NCI-H2107 treated with DMSO at 0.1 percent for 48 hours (cell line): ENCODE results near the gene PLSCR3.

Experiments used
- DNase-seq: peaks from one replicate; lab custom pipeline; 2025; ENCODE audit not compliant: unreplicated experiment; lab: John Stamatoyannopoulos, UW

The PLSCR3 gene

DNA sequence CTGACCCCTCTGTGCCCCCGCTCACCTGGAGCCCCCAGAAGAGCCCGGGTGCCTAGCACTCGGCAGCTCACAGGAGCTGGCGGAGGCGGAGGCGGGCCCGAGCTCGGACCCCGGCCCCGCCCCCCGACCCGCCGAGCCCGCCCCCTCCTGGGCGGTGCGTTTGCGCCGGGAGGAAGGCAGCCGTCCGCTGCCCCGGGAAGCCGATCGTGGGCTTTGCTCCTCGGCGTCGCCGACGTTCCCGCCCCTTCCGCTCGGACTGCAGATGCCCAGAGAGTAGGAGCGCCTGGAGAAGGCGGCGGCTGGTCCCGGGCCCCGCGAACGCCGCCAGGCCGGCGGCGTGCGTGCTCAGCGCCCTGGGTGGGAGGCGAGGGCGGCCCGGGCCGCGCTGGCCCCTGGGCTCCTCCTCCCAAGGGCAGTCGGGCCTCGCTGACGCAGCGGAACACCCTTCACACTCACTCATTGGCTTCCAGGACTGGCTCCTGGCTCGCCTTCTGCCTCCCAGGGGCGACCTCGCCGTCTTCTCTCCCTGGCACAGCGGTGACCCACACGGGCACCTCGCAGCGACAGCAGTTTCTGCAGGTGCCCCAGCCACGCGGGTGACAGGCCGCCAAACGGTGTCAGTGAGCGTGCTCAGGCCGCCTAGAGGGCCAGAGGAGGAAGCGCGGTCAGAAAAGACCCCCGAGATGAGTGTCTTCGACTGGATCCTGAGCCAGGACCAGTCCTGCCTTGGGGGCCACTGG, at the start of gene PLSCR3:
Gene PLSCR3 (minus strand): TSS at position 74 of the 740 bp plus-strand sequence. CDS start 415 bp downstream, outside the sequence.
- no peak for DNase-seq

DNA sequence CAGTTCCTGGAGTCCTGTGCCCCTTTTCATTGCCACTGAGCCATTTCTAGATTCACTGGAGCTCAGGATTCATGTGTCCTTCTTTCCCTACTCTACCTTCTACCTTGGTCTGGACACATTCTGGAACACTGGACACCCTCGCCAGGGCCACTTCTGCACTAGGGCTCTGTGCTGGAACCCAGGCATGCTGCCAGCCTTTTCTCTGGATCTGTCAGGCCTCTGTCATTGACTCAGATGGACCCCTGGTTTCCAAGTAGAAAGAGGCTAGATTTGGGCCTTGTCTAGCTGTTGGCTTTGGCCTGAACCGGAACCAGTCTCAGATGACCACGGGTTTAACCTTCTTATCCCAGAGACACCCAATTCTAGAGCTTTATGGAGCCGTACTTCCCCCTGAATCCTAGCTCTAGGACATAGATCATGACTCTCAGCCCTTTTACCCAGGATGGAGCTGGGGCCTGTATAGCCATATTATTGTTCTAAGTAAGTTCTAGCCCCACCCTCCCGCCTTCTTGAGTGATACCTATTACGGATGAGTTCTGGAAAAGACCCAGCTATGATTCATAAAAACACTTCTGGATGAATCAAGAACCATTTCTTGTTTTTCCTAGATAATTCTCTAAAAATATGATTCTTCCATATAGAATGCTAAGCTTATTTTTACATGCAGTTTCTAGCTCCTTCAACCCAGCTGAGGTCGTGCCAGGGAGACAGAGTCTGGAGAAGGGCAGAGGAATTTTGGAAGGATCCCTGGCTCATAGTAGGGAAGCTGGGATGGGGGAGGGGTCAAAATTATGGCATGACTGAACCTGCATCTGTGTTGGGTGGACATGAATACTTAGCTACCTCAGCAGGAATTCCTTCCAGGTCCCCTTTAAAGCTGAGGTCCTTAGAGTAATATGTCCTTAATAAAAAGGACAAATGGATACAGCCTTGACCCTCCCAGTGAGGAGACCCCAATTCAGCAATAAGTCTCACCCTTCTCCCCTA, 49.5 kb upstream of the PLSCR3 start:
- DNase-seq = no peak

DNA sequence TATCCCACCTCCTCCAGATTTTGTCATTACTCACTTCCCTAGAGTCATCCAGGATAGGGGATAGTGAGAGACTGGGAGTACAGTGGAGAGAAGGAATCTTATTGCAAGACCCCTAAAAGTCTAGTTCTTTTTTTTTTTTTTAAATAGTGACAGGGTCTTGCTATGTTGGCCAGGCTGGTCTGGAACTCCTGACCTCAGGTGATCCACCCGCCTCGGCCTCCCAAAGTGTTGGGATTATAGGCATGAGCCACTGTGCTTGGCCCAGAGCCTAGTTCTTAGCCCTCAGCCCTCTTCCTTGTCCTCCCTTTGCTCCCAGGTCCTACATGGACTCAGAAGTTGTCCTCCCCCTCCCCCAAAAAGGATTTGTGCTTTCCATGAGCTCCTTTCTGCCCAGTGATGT, 47.8 kb upstream of the PLSCR3 start:
- DNase-seq = no peak

DNA sequence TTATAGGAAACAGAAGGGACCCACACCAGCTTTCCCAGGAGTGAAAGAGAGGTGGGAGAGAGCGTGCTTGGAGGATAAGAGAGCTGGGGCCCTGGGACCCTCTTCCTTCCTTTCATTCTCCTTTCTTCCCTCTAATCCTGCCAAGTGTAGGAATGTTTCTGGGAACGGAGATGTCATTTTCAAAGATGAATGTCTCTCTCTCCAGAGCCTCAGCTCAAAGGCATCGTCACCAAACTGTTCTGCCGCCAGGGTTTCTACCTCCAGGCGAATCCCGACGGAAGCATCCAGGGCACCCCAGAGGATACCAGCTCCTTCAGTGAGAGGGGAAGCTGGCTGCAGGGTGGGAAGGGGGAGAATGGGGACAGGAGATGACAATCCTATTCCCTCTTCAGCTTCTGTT, 46.9 kb upstream of the PLSCR3 start:
- DNase-seq = no peak

- DNase-seq = no peak
Measured at GRCh38 chr17:7440834-7441195, 46.5 kb upstream of the PLSCR3 start.

- DNase-seq = no peak
Measured at GRCh38 chr17:7440113-7440833, 45.9 kb upstream of the PLSCR3 start.

GRCh38 chr17:7439462-7440112, 45.3 kb upstream of the PLSCR3 start, which contains the start of gene FGF11:
Gene FGF11, plus strand, starts transcription at chr17:7439512. Its CDS starts 109 bp downstream, at chr17:7439621.
- no peak for DNase-seq

DNA sequence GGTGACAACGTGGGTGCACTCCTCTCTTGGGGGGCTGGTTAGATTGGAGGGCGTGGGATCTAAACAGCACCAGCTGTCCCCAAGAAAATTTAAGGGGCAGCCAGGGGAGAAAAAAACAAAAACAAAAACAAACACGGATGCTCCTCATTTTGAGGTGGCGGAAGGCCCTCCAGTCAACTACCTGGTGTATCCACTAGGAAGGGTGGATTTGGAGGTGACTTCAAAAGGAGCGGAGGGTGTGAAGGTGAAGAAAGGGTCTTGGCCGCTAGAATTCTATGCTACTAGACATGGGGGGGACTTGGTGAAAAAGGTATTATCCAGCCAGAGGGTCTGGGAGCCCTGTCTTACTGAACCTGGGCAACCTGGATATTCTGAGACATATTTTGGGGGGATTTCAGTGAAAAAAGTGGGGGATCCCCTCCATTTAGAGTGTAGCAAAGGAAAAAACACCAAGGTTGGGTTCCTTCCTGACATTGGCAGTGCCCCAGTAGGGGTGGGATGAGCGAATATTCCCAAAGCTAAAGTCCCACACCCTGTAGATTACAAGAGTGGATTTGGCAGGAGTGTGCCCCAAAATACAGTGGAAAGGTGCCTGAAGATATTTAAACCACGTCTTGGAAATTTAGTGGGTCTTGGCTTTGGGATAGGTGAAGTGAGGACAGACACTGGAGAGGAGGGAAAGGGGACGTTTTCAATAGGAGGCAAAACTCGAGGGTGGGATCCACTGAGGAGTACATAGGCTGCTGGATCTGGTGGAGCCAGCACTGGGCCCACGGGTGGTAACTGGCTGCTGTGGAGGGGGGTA, 44.5 kb upstream of the PLSCR3 start:
- no peak for DNase-seq

- no peak for DNase-seq
Measured at GRCh38 chr17:7437950-7438614, 43.8 kb upstream of the PLSCR3 start.

DNA sequence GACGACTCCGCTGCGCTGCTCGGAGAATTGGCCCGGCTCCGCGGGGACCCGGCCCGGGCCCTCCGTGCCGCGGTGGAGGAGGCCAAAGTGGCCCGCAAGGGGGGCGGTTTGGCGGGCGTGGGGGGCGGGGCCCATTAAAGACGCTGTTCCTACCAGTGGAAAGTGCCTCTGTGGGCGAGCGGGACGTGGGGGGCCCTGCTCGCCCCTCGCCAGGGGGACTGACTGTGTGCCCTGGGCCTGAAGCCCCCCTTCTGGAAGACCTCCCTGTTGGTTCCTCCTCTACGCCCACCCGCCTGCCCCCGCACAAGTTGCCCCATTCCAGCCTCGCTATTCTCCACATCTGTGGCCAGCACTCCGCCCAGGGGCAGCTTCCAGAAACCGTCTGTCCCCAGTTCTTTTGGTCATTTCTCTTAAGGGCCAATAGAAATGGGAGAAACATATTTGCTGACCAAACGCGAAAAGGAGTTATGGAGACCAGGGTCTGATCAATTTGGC, 43.1 kb upstream of the PLSCR3 start:
- no peak for DNase-seq

GRCh38 chr17:7436556-7437368, 42.4 kb upstream of the PLSCR3 start:
- peak; percentile 47 for DNase-seq

DNA sequence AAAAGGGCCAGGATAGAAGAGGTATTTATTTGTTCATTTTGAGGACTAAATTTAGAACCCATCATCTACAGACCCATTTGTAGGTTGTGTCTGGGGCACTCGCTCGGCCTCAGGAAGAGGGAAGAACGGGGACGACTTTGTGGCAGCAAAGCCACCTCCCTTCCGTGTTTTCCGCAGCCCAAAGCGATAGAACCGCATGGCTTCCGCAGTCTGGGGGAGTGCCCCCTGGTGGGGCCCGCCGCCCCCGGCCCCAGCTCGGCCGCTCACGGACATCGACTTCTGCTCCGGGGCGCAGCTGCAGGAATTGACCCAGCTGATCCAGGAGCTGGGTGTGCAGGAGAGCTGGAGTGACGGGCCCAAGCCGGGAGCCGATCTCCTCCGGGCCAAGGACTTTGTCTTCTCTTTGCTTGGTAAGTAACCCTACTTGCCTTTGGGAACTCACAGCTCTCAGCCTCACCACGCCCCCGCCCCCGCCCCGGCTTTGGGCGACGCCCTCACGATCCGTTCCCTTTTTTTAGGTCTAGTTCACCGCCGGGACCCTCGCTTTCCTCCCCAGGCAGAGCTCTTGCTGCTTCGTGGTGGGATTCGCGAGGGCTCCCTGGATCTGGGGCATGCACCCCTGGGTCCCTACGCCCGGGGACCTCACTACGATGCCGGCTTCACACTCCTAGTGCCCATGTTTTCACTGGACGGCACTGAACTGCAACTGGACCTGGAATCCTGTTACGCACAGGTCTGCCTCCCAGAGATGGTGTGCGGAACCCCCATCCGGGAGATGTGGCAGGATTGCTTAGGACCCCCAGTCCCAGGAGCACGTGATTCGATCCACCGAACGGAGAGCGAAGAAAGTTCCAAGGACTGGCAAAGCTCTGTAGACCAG, 41.6 kb upstream of the PLSCR3 start:
- no peak for DNase-seq

DNA sequence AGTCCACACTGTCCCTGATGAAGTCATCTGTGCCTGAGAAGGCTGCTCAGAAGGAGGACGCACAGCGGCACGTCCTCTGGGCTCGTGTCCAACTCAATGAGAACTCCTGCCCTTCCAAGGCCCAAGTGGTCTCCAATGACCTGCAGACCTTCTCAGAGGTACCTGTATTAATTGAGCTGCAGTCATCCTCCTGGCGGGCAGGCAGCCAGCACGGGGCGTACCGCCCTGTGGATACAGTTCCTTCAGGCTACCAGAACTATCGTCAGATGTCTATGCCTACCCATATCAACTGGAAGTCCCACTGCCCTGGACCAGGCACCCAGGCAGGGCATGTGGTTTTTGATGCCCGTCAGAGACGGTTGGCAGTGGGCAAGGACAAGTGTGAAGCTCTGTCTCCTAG, 38.0 kb upstream of the PLSCR3 start:
- DNase-seq = no peak

- DNase-seq = no peak
Measured at GRCh38 chr17:7431231-7431630, 36.9 kb upstream of the PLSCR3 start.

DNA sequence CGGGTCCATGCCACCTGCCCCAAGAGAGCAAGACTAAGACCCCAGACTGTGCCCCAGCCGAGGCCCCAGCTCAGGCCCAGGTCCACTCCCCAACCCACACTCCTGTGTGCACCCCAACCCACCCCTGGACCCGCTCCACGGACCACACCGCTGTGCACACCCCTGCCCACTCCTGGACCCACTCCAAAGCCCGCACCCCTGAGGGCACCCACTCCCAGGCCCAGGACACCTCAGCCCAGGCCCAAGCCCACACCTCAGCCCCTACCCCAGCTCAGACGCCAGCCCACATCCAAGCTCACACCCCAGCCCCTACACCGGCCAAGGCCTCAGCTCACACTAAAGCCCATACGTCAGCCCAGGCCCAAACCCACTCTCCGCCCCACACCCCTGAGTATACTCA, 35.4 kb upstream of the PLSCR3 start:
- no peak for DNase-seq

DNA sequence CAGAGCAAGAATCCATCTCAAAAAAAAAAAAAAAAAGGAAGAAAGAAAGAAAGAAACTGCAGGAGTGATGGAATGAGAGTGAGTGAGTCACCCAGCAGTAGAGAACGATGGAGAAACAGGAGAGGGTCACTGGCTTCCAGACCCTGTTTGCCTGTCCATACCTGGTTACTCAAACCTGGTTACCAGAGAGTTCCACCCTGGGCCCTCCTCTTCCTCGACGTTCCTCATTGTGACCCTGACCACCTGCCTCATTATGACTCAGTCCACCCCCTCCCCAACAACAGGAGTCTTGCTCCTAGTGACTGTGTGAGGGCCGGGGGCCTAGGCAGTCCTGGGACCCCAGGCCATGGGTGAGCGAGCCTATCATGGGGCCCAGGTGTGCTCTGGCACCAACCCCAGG, 34.2 kb upstream of the PLSCR3 start, which contains the start of gene SPEM3:
Gene SPEM3 (plus strand): TSS at position 301 of the 400 bp plus-strand sequence. CDS start 46 bp downstream, at position 347.
- DNase-seq = no peak

- no peak for DNase-seq
Measured at GRCh38 chr17:7427549-7427948, 33.2 kb upstream of the PLSCR3 start.
